22Rv1 (cell line): Measurements from ENCODE around the gene CCNF.

Source experiments
- ZFX ChIP-seq: fragments of 450-650 bp; IDR thresholded peaks from 2 replicates; pipeline ENCODE4 v1.6.1; 2017; ENCODE audit warnings: antibody characterized with exemption, borderline replicate concordance
- TF ChIP-seq, protein P1 (sequence below): fragments of 450-650 bp; IDR thresholded peaks from 2 replicates; pipeline ENCODE4 v1.5.1; 2017; ENCODE audit warnings: mild to moderate bottlenecking

DNA sequence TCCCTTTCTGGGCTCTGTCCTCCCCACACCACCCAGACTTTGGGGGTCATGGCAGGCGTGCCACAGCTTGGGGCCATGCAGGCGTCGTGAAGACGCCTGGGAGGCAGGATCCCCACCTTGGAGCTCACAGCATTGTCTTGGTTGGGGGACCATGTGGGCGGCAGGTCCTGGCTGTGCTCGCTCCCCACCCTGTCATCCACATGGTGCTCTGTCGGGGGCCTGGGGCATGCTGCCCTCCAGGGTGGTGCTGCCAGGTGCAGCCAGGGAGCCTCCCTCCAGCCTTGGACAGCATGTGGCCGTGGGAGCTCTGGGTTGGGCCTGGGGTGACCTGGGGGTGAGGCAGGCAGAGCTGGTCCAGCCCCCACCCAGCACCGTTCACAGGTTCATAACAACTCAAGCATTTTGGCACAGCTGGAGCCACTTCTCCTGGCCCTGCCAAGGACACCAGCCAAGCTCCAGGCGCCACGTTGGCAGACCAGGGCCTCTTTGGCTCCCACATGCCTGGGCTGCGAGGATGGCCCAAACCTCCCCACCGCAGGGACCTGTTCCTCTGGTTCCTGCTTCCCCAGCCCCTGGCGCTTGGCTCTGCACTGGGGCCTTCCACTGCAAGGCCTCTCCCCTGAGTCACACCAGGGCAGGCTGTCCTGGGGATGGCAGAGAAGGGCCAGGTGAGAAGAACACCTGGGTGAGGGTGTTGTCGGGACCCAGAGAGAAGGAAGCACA is 69.4 kb downstream of the CCNF start:
- TF ChIP-seq, protein P1, sequence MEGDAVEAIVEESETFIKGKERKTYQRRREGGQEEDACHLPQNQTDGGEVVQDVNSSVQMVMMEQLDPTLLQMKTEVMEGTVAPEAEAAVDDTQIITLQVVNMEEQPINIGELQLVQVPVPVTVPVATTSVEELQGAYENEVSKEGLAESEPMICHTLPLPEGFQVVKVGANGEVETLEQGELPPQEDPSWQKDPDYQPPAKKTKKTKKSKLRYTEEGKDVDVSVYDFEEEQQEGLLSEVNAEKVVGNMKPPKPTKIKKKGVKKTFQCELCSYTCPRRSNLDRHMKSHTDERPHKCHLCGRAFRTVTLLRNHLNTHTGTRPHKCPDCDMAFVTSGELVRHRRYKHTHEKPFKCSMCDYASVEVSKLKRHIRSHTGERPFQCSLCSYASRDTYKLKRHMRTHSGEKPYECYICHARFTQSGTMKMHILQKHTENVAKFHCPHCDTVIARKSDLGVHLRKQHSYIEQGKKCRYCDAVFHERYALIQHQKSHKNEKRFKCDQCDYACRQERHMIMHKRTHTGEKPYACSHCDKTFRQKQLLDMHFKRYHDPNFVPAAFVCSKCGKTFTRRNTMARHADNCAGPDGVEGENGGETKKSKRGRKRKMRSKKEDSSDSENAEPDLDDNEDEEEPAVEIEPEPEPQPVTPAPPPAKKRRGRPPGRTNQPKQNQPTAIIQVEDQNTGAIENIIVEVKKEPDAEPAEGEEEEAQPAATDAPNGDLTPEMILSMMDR: no peak
- TF ChIP-seq ZFX: no peak
